ENCODE data around the gene CHID1. TPM values are rescaled to one million over a fixed set of nuclear protein-coding genes. Genes with fewer than 3 reads are reported as not detected.

The CHID1 gene
- total and polyA plus RNA-seq, 2 donors (not counting 1 experiment from before 2014, with no cell fraction given), result 31.0 to 68.1 TPM

- H3K27me3 Mint-ChIP-seq, result no peaks in the 10 kb centered on the region
Measured at GRCh38 chr11:882596-882995, 28.0 kb downstream of the CHID1 start.

GRCh38 chr11:880447-880846 is 30.2 kb downstream of the CHID1 start:
- WGBS (ENCODE audit: insufficient coverage), result 92% methylated on average over 12 of the region's 14 CpGs
- no peak for ATAC-seq (ENCODE audit: low read depth)

More at GRCh38 chr11:882596-882995, 28.0 kb downstream of the CHID1 start:
- H3K9me3 Mint-ChIP-seq (ENCODE audit: insufficient read depth), result no peaks in the 10 kb centered on the region
- H3K9ac ChIP-seq (ENCODE audit: low read length), result no peak overlapping the region
- DNase-seq (no peak), ATAC-seq (ENCODE audit: low read depth) (no peak)
- H3K4me2 ChIP-seq (replicated peaks; ENCODE audit: low read depth, low read length, poor library complexity, severe bottlenecking), result no peak overlapping the region
- H3K4me1 ChIP-seq (ENCODE audit: control insufficient read depth in 2 of 2, insufficient read depth in 2 of 2, low read length in 2 of 2), result no peaks in the 10 kb centered on the region
- H2AFZ ChIP-seq (ENCODE audit: insufficient read depth, low read depth, low read length, poor library complexity, severe bottlenecking), result no peak overlapping the region
- POLR2A ChIA-PET, result no interaction called here
- H3K27ac Mint-ChIP-seq, result no peak overlapping the region
- H3K27me3 ChIP-seq (replicated peaks in 1 of 4; ENCODE audit: control extremely low read depth in 1 of 4, control insufficient read depth in 3 of 4, insufficient read depth in 4 of 4, low read length in 3 of 4), result no peaks in the 10 kb centered on the region
- no peak overlapping the region for H3K4me3 Mint-ChIP-seq
- no peaks in the 10 kb centered on the region for H4K20me1 ChIP-seq (ENCODE audit: control insufficient read depth, insufficient read depth, low read length, poor library complexity, severe bottlenecking)
- H3K27ac ChIP-seq (ENCODE audit: low read length in 2 of 2), result no peak overlapping the region
- peaks cover 0 to 25% of the 10 kb centered on the region in 2 experiments for H3K36me3 ChIP-seq (replicated peaks in 1 of 2; ENCODE audit: control extremely low read depth in 1 of 2, control insufficient read depth in 1 of 2, extremely low read depth in 1 of 2, insufficient read depth in 2 of 2, low read length in 1 of 2)
- no peak overlapping the region for H3K4me3 ChIP-seq (ENCODE audit: control extremely low read depth in 1 of 5, extremely low read depth in 1 of 5, insufficient read depth in 1 of 5, low read depth in 2 of 5, low read length in 4 of 5)
- no peaks in the 10 kb centered on the region for H3K9me3 ChIP-seq (ENCODE audit: control extremely low read depth in 1 of 3, control insufficient read depth in 2 of 3, insufficient read depth in 1 of 3, low read length in 2 of 3)
- intact Hi-C loops (cut with micrococcal nuclease), result no loop called here
- TF ChIP-seq EZH2 (IDR thresholded peaks at IDR 0.05; ENCODE audit: borderline replicate concordance, insufficient read depth, low read depth, low read length, poor library complexity, severe bottlenecking) (no peak), CTCF (IDR thresholded peaks at IDR 0.05) (no peak)
- H3K79me2 ChIP-seq (ENCODE audit: control insufficient read depth, insufficient read depth, low read length), result no peaks in the 10 kb centered on the region
- H3K4me1 Mint-ChIP-seq, result no peaks in the 10 kb centered on the region
- 83% methylated on average over 10 of the region's 14 CpGs for WGBS (ENCODE audit: insufficient coverage)
- CTCF ChIA-PET, result no interaction called here

More at GRCh38 chr11:880447-880846, 30.2 kb downstream of the CHID1 start:
- Histone ChIP-seq H3K9me3 (ENCODE audit: control extremely low read depth in 1 of 3, control insufficient read depth in 2 of 3, insufficient read depth in 1 of 3, low read length in 2 of 3) (no peaks in the 10 kb centered on the region), H2AFZ (ENCODE audit: insufficient read depth, low read depth, low read length, poor library complexity, severe bottlenecking) (no peak overlapping the region), H3K4me2 (replicated peaks; ENCODE audit: low read depth, low read length, poor library complexity, severe bottlenecking) (no peak overlapping the region), H3K27ac (ENCODE audit: low read length in 2 of 2) (no peak overlapping the region), H3K9ac (ENCODE audit: low read length) (no peak overlapping the region), H3K79me2 (ENCODE audit: control insufficient read depth, insufficient read depth, low read length) (no peaks in the 10 kb centered on the region), H3K27me3 (replicated peaks in 1 of 4; ENCODE audit: control extremely low read depth in 1 of 4, control insufficient read depth in 3 of 4, insufficient read depth in 4 of 4, low read length in 3 of 4) (no peaks in the 10 kb centered on the region), H3K4me3 (ENCODE audit: control extremely low read depth in 1 of 5, extremely low read depth in 1 of 5, insufficient read depth in 1 of 5, low read depth in 2 of 5, low read length in 4 of 5) (no peak overlapping the region), H4K20me1 (ENCODE audit: control insufficient read depth, insufficient read depth, low read length, poor library complexity, severe bottlenecking) (no peaks in the 10 kb centered on the region), H3K4me1 (ENCODE audit: control insufficient read depth in 2 of 2, insufficient read depth in 2 of 2, low read length in 2 of 2) (no peaks in the 10 kb centered on the region), H3K36me3 (replicated peaks in 1 of 2; ENCODE audit: control extremely low read depth in 1 of 2, control insufficient read depth in 1 of 2, extremely low read depth in 1 of 2, insufficient read depth in 2 of 2, low read length in 1 of 2) (peaks cover 0 to 21% of the 10 kb centered on the region in 2 experiments)
- H3K27ac Mint-ChIP-seq, result no peak overlapping the region
- no peaks in the 10 kb centered on the region for H3K4me1 Mint-ChIP-seq
- H3K4me3 Mint-ChIP-seq, result no peak overlapping the region
- no peak for DNase-seq
- POLR2A ChIA-PET, result no interaction called here
- CTCF ChIA-PET, result no interaction called here
- H3K27me3 Mint-ChIP-seq, result no peaks in the 10 kb centered on the region
- intact Hi-C loops (cut with micrococcal nuclease), result no loop called here
- no peaks in the 10 kb centered on the region for H3K9me3 Mint-ChIP-seq (ENCODE audit: insufficient read depth)
- TF ChIP-seq EZH2 (IDR thresholded peaks at IDR 0.05; ENCODE audit: borderline replicate concordance, insufficient read depth, low read depth, low read length, poor library complexity, severe bottlenecking) (no peak), CTCF (IDR thresholded peaks at IDR 0.05) (no peak)
